ENCODE data around the gene GABPB1. TPM values are rescaled to one million over a fixed set of nuclear protein-coding genes. Genes with fewer than 3 reads are reported as not detected.

Gene GABPB1
- total and polyA plus RNA-seq, 2 of the 13 experiments (the other 11 are each of a cell fraction or from before 2014, with no cell fraction given): 17.5 to 39.5 TPM

DNA sequence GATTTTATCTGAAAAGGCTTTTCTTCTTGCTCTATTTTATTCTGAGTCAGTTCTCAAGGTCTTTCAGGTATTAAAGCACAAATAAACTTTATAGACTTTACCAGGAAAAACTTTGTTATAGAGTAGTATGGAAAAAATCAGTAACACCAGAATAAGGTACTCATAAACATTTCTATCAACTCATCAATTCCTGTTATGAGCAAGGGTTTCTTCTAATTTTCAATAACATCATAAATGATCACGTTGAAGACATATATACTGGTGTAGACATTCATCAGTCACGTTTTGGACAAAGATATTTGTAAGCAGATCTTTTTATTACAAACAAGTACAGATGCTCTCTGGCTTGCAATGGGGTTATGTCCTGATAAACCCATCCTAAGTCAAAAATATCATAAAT lies 79.9 kb downstream of the GABPB1 start:
- POLR2A ChIA-PET: no interaction called here
- WGBS (ENCODE audit: low lambda C conversion rate): 25% methylated on average over 2 of the region's 2 CpGs
- in situ Hi-C loops (cut with HindIII; ENCODE audit: extremely low pct_ligation_motif_present, low pct_unique_long_range_greater_than_20kb) (no loop called here), intact Hi-C loops (cut with micrococcal nuclease; ENCODE audit: unreplicated experiment) (no loop called here)
- H3K4me3 ChIP-seq (replicated peaks in 1 of 3; ENCODE audit: insufficient read depth in 1 of 3, low read depth in 2 of 3, low read length in 3 of 3): no peak overlapping the region
- CTCF ChIA-PET (ENCODE audit: low intra/inter-chr PET ratio, low total read pairs): no interaction called here
- no peaks in the 10 kb centered on the region for H4K20me1 ChIP-seq (ENCODE audit: insufficient read depth, low read length)
- H3K9me3 ChIP-seq (ENCODE audit: low read length): no peaks in the 10 kb centered on the region
- H3K27me3 ChIP-seq (ENCODE audit: control insufficient read depth in 1 of 2, insufficient read depth in 2 of 2, low read length in 2 of 2): no peaks in the 10 kb centered on the region
- H3K27ac ChIP-seq (ENCODE audit: extremely low read length, insufficient read depth, low read length): no peak overlapping the region
- DNase-seq (ENCODE audit: low spot score) (no peak), FAIRE-seq (no peak), ATAC-seq (no peak)
- no peak overlapping the region for H3K4me2 ChIP-seq (ENCODE audit: low read depth, low read length)
- no peak overlapping the region for H3K9ac ChIP-seq (ENCODE audit: insufficient read depth, low read depth, low read length)
- BruUV-seq (replicated peaks): no TSS peak
- no peak overlapping the region for H2AFZ ChIP-seq (ENCODE audit: low read length)
- H3K79me2 ChIP-seq (ENCODE audit: insufficient read depth, low read length): no peaks in the 10 kb centered on the region
- H3K36me3 ChIP-seq (replicated peaks in 1 of 2; ENCODE audit: control insufficient read depth in 1 of 2, insufficient read depth in 2 of 2, low read length in 2 of 2): no peaks in the 10 kb centered on the region
- no peaks in the 10 kb centered on the region for H3K4me1 ChIP-seq (ENCODE audit: insufficient read depth, low read length)
- TF ChIP-seq, protein P1, sequence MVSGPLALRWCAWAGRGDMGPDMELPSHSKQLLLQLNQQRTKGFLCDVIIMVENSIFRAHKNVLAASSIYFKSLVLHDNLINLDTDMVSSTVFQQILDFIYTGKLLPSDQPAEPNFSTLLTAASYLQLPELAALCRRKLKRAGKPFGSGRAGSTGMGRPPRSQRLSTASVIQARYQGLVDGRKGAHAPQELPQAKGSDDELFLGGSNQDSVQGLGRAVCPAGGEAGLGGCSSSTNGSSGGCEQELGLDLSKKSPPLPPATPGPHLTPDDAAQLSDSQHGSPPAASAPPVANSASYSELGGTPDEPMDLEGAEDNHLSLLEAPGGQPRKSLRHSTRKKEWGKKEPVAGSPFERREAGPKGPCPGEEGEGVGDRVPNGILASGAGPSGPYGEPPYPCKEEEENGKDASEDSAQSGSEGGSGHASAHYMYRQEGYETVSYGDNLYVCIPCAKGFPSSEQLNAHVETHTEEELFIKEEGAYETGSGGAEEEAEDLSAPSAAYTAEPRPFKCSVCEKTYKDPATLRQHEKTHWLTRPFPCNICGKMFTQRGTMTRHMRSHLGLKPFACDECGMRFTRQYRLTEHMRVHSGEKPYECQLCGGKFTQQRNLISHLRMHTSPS (CRISPR knock-in tag; IDR thresholded peaks at IDR 0.05; ENCODE audit: low read depth): no peak
- TF ChIP-seq TEAD3 (CRISPR knock-in tag; optimal IDR thresholded peaks at IDR 0.05; ENCODE audit: borderline replicate concordance) (no peak), ZNF484 (CRISPR knock-in tag; IDR thresholded peaks at IDR 0.05; ENCODE audit: borderline replicate concordance, low read depth) (no peak), ZNF441 (CRISPR knock-in tag; IDR thresholded peaks at IDR 0.05; ENCODE audit: borderline replicate concordance) (no peak), ZNF569 (CRISPR knock-in tag; IDR thresholded peaks at IDR 0.05; ENCODE audit: borderline replicate concordance) (no peak), EP300 (IDR thresholded peaks at IDR 0.05; ENCODE audit: low read depth in 2 of 2, low read length in 2 of 2) (no peak), EP300 (CRISPR knock-in tag; IDR thresholded peaks at IDR 0.05; ENCODE audit: borderline replicate concordance) (no peak), ZSCAN25 (CRISPR knock-in tag; IDR thresholded peaks at IDR 0.05) (no peak), ZC3H13 (CRISPR knock-in tag; IDR thresholded peaks at IDR 0.05) (no peak)
- TF ChIP-seq, protein P2, sequence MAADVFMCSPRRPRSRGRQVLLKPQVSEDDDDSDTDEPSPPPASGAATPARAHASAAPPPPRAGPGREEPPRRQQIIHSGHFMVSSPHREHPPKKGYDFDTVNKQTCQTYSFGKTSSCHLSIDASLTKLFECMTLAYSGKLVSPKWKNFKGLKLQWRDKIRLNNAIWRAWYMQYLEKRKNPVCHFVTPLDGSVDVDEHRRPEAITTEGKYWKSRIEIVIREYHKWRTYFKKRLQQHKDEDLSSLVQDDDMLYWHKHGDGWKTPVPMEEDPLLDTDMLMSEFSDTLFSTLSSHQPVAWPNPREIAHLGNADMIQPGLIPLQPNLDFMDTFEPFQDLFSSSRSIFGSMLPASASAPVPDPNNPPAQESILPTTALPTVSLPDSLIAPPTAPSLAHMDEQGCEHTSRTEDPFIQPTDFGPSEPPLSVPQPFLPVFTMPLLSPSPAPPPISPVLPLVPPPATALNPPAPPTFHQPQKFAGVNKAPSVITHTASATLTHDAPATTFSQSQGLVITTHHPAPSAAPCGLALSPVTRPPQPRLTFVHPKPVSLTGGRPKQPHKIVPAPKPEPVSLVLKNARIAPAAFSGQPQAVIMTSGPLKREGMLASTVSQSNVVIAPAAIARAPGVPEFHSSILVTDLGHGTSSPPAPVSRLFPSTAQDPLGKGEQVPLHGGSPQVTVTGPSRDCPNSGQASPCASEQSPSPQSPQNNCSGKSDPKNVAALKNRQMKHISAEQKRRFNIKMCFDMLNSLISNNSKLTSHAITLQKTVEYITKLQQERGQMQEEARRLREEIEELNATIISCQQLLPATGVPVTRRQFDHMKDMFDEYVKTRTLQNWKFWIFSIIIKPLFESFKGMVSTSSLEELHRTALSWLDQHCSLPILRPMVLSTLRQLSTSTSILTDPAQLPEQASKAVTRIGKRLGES (CRISPR knock-in tag; IDR thresholded peaks at IDR 0.05; ENCODE audit: borderline replicate concordance): no peak
- TF ChIP-seq, protein P3, sequence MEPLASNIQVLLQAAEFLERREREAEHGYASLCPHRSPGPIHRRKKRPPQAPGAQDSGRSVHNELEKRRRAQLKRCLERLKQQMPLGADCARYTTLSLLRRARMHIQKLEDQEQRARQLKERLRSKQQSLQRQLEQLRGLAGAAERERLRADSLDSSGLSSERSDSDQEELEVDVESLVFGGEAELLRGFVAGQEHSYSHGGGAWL (CRISPR knock-in tag; IDR thresholded peaks at IDR 0.05): no peak
- TF ChIP-seq, protein P4, sequence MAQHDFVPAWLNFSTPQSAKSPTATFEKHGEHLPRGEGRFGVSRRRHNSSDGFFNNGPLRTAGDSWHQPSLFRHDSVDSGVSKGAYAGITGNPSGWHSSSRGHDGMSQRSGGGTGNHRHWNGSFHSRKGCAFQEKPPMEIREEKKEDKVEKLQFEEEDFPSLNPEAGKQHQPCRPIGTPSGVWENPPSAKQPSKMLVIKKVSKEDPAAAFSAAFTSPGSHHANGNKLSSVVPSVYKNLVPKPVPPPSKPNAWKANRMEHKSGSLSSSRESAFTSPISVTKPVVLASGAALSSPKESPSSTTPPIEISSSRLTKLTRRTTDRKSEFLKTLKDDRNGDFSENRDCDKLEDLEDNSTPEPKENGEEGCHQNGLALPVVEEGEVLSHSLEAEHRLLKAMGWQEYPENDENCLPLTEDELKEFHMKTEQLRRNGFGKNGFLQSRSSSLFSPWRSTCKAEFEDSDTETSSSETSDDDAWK (CRISPR knock-in tag; IDR thresholded peaks at IDR 0.05): no peak
- TF ChIP-seq, protein P5, sequence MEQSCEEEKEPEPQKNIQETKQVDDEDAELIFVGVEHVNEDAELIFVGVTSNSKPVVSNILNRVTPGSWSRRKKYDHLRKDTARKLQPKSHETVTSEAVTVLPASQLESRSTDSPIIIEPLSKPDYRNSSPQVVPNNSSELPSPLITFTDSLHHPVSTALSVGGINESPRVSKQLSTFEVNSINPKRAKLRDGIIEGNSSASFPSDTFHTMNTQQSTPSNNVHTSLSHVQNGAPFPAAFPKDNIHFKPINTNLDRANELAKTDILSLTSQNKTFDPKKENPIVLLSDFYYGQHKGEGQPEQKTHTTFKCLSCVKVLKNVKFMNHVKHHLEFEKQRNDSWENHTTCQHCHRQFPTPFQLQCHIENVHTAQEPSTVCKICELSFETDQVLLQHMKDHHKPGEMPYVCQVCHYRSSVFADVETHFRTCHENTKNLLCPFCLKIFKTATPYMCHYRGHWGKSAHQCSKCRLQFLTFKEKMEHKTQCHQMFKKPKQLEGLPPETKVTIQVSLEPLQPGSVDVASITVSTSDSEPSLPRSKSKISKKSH (CRISPR knock-in tag; IDR thresholded peaks at IDR 0.05; ENCODE audit: borderline replicate concordance): no peak
- TF ChIP-seq, protein P6, sequence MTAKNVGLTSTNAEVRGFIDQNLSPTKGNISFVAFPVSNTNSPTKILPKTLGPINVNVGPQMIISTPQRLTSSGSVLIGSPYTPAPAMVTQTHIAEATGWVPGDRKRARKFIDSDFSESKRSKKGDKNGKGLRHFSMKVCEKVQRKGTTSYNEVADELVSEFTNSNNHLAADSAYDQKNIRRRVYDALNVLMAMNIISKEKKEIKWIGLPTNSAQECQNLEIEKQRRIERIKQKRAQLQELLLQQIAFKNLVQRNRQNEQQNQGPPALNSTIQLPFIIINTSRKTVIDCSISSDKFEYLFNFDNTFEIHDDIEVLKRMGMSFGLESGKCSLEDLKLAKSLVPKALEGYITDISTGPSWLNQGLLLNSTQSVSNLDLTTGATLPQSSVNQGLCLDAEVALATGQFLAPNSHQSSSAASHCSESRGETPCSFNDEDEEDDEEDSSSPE (CRISPR knock-in tag; IDR thresholded peaks at IDR 0.05): no peak

All from HepG2 (cell line).